GM18519 (cell line): ENCODE data around the gene TINCR.

ENCODE experiments used
- ATAC-seq: cut with Tn5 transposase; IDR thresholded peaks from one replicate; pipeline ENCODE4 v1.9.1; 2021; ENCODE audit warnings: mild to moderate bottlenecking, moderate library complexity; ENCODE audit not compliant: unreplicated experiment, low FRiP score

The TINCR gene

DNA sequence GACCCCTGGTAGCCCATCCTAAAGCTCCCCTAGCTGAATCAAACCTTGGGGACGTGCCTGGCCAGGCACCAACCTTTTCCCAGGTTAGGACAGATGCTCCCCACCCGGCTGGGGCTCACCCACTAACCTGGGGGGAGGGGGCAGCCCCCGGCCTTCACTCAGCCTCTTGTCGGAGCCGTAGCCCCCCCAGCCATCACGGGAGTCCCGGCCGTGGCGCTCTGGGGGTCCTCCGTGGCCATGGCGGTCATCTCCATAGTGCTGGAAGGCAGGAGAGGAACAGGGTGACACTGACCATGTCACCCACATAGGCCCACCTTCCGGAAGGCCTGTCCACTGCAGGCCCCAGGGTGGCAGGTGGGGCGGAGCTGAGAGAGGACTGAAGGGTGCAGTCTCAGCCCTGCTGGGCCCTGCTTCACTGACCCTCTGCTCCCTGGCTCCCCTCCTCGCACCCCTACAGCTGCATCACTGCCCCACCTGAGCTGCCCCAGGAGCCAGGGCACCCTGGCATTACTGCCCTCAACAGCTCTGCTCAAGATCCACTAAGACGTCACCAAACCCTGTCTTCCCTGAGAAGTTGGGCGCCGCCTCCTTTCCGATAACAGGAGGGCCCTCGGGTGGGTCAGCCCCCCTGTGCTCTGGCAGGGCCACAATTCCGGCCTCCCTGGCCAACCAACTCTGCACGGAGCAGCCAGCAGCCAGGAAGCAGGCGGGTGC lies 22.6 kb upstream of the TINCR start:
- no peak for ATAC-seq

DNA sequence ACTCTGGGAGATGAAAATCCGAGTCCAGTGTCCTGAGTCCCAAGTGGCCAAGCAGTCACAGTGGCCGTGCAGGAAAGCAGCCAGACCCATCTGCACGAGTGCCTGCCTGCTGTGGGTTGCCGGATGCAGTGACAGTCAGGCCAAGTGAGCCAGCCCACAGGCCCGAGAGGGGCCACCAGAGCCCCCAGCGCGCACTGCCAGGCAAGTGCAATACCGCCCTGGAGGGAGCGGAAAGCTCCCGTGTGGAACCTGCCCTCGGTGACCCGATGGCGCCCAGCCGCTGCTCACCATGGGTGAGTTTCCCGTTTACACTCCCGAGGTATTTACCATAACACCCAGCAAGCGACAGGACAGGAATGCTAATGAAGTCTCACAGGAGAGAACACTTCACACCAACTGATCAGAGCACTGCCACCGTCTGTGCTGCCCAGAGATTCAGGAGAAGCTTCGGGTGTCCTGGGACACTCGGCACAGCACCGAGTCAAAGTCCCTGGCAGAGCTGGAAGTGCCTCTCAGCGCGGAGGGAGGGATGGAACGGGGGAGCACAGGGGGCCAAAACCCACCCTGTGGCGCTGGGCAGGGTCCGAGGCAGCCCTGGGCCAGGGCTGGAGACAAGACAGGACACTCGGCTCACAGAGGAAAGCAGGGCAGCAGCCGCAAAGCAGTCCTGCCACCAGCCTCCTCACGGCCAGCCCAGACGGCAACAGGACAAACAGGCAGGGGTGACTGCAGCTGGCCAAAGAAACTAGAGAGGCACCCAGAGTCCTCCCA lies 21.3 kb upstream of the TINCR start:
- no peak for ATAC-seq

DNA sequence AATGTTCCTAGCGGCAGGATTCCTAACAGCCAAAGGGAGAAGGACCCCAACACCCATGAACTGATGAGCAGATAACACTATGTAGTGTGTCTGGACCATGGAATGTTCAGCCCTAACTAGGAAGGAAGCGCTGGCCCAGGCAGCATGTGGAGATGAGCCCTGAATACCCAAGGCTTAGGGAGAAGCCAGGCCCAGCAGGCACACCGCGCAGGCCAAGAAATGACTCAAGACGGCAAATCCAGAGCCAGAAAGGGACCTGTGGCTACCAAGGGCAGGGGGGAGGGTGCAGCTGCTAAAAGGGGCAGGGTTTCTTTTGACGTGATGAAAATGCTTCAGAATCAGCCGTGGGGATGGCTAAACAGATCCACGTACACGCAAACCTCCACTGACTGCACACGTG lies 20.7 kb upstream of the TINCR start:
- no peak for ATAC-seq

DNA sequence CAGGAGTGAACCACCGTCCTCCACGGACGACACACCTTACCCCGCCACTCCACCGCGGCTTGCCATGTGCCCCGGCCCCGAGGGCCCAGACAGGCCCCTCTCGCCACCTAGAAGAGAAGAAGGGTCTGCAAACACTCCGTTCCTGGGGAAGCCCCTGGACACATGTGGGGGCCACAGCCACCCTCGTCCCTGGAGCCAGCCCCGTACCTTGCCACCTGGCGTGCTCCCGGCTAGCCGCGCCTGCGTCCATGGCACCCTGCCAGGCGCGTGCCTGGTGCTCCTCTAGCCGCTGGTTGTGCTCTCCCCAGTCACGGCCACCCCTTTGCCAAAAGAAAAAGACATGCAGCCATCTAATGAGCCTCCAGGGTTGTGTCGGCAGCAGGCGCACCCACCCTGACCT lies 19.9 kb upstream of the TINCR start:
- ATAC-seq: no peak

DNA sequence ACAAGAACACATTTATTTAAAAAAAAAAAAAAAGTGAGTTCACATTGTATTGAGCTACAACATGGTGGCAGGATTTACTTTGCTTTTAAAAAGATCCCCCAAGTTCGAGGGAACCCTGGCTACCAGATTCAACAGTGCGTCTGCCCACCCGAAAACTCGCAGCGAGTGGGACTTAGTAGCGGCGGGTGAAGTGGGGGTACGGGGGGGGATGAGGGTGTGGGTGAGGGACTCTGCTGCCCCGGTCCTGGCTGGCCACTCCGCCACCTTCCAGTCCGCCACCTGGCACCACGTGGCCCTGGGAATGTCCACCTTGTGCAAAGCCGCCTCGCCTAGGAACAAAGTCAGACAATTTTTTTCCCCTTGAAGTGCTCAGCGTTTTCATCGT lies 19.3 kb upstream of the TINCR start:
- ATAC-seq: no peak

DNA sequence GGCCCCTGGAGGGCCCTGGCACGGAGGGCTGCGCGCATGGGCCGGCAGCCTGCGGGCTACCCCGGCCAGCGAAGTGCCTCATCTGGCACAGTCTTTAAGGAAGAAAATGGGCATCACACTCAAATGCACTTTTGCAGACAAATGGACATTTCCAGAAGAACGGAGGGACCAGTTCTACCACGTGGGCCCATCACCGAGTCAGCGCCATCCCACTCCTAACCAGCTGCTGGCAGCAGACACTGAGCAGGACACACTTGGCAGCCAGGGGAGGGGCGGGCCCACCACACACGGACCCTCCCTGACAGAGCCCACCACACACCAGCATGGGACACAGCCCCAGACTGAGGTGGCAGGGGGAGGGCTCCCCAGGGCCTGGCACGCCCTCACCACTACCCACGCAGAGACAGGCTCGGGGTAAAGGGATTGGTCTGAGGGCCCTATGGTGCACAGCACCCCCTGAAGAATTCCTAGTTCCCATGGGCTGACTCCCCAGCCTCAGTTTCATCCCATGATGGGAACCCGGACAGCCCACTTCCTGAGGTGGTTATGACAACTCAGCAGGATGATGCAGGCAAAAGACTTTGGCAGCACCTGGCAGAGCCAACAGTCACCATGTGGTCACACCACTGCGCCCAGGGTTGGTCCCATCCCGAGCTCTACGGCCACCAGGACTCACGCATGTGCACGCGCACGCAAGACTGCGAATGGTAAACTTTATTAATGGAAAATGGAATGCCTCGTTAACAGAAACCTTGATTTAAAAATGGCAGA lies 18.7 kb upstream of the TINCR start:
- ATAC-seq: no peak

DNA sequence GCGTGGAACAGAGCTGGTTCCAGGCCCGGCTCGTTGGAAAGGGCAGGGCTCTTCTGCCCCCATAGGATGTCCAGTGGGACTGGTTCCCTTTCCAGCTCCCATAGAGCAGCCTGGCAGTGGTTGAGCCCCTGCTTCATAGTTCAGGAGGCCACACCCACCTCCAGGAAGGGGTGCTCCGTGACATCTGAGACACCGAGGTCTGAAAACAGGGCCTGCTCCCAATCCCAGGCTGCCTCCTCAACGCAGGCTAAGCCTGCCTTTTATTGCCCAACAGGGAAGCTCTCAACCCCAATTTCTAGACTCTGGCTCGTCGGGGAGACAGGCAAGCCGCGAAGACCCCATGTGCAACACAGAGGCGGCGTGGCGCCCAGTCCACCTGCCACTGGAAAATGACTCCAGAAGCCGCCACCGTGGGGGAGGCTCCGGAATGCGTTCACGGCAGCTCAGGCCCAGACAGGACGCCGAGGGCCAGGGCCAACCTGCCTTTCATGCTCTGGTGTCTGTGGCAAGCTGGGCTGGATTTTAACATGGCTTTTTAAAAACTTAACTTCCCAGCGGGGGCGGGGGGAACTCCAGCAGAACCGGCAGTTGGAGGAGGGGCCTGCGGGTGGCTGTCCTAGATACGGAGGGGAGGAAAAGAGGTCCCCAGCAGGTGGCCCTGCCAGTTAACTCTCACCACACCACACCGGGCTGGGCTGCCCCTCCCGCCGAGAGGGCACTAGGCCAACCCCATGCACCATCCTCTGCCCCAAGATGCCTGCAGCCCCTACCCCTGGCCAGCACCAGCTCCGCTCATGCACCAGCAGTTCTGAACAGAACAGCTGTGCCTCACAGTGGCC lies 17.9 kb upstream of the TINCR start:
- no peak for ATAC-seq

DNA sequence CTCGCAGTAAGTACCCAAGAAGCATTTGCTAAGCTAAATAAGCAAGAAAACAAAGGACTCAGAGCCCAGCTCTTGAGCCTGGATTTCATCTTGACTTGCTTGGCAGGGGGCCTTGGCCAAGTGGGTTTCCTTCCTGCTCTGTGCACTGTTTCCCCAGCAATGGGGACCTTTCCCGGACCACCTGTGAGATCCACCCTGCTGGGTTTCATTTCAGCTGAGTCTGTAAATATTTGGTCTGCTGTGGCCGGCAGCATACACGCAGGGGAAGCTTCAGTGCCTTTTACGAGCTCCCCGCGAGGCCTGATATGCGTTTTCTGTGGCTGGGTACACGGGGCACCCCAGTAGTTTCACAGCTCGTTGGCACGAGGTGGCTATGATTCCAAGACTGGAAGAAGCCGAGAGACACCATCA lies 12.4 kb upstream of the TINCR start:
- no peak for ATAC-seq

DNA sequence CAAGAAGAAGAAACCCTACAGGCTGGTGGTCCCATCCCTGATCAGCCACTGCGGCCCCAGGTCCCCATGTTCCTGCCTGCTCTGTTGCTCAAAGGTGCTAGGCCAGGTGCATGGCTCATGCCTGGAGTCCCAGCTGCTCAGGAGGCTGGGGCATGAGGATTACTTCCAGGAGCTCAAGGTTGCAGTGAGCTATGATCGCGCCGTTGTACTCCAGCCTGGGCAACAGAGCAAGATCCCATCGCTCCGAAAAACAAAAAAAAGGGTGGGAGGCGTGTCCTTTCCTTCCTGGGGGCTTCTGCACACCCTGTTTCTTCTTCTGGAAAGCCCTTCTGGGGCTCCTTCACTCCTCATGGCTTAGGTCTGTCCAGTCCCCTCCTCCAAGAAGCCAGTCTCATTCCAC lies 11.9 kb upstream of the TINCR start:
- no peak for ATAC-seq

DNA sequence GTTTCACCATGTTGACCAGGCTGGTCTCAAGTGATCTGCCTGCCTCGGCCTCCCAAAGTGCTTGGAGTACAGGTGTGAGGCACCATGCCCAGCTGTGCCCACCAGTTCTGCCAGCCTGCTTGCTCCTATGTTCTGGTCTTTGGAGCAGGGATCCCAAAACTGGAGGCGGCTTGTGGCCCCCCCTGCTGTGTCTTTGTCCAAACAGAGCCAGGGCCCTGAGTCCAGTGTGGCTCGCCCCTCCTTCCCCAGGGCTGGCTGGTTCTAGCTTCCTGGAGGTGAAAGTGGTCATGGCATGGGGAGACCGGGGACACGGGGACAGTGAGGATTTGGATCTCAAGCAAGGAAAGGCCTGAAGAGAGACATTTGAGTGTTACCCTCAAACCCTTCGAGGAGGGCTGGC lies 11.5 kb upstream of the TINCR start:
- ATAC-seq: no peak

DNA sequence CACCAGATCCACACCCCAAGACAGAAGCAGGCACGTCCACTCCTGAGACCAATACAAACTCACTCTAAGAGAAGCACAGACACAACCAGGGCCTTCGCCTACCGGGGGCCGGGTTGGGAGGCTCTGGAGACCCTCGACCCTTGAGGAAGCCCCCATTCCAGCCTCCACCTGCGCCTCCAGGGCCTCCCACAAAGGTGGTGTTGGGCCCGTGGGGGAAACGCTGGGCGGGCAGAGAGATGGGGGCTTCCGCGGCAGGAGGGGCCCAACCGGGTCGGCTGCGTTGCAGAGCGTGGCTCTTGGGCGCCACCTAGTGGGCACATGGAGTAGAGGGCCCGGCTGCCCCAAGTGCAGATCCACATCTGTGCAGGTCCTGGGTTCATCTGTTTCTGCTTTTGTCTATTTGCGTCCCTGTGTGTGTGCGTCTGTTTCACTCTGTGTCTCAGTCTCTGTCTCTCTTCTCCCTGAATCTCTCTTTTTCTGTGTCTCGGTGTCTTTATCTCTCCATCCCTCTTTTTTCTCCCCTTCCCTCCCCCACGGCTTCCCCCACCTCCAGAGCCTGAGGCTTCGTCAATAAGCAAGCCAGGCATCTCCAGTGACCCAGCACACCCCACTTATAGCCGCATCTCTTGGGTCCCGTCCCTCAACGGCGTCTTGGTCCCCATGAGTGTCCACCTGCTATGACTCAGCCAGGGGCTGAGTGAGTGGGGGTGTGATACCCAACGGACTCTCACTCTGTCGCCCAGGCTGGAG lies 10.5 kb upstream of the TINCR start:
- ATAC-seq: no peak

DNA sequence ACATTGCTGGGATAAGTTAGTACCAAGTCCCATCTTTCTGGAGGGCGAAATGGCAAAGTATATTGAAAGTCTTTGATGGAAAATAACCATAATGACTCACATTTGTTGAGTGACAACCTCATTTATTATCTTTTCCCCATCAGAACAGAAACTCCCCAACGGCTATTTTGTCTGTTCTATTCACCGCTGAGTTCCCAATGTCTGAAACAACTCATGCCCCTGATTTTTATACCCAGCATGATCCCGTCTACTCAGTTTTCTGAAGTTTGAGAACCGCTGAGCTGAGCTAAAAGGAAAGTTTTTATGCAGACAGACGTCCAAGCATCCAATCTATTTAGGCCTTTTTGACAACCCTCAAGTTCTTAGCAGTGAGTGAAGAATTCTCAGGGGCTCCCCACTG lies 7.8 kb upstream of the TINCR start:
- no peak for ATAC-seq

DNA sequence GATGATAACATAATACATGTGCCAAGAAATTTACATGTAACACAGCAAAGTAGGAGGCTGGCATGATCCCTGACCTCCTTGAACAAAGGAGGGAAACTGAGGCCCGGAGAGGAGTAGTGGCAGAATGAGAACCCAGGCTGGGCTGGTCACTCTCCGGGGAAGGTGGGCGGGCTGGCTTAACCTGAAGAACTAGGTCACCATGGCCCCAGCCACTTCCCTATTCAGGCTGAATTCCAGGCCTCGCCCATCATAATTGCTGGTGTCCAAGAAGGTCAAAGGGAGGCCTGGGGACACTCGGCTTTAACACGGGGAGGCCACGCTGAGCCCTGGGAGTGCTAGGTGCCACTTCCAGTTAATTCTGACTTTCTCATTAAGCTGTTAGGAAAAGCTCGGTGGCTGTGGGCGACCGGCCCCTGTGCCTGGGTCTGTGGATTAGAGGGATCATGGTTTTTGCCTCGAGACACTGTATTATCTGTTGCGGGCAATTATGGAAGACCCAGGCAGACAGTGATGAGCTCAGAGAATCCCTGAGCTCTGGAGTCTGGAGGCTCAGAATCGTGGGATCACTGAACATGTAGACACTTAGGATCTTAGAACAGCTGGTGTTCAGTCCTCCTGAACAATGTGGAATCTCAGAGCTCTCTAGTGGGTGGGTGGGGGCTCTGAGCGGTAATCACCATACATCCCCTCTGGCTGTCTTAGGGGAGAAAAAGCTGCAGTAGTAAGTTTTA lies 5.0 kb upstream of the TINCR start:
- ATAC-seq: no peak

DNA sequence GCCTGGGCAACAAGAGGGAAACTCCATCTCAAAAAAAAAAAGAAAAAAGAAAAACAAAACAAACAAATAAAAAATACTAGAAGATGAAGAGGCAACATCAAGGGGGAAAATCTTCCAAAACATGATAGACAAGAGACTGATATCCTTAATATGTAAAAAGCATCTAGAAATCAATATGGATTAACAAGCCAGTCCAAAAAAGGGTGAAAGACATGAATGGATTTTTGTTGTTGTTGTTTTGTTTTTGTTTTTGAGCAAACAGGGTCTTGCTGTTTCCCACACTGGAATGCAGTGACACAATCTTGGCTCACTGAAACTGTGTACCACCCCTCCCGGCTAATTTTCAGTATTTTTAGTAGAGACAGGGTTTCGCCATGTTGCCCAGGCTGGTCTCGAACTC lies 4.0 kb upstream of the TINCR start:
- ATAC-seq: no peak

DNA sequence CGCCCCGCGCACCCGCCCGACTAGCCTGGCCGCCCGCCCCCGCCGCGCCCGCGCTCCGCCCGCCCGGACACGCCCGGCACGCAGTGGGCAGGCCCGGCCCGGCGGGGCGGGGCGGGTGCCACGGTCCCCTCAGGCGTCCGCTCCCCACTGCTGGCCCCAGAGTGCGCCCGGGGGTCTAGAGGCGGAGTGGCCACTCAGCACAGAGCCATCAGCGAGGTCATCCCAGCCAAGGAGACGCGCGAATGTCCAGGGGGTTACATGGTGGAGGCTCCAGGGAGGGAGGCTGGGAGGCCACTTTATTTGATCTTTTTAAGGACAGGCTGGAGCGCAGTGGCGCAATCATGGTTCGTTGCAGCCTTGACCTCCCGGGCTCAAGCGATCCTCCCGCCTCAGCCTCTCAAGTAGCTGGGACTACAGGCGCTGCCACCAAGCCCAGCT lies 236 bp upstream of the TINCR start:
- no peak for ATAC-seq

DNA sequence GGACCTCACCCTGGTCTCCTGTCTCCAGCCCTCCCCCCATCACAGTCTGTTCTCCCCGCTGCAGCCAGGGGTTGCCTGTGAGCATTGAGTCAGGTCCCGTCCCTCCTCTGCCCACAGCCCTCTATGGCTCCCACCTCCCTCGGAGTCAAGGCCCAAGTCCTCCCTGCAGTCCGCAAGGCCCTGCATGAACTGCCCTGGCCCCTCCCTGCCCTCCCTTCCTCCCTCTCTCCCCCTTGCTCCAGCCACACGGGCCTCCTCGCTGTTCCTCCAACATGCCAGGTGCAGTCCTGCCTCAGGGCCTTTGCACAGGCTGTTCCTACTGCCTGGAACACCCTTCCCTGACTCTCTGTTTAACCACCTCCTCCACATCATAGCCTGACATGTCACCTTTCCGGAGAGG lies 2.8 kb downstream of the TINCR start:
- no peak for ATAC-seq

DNA sequence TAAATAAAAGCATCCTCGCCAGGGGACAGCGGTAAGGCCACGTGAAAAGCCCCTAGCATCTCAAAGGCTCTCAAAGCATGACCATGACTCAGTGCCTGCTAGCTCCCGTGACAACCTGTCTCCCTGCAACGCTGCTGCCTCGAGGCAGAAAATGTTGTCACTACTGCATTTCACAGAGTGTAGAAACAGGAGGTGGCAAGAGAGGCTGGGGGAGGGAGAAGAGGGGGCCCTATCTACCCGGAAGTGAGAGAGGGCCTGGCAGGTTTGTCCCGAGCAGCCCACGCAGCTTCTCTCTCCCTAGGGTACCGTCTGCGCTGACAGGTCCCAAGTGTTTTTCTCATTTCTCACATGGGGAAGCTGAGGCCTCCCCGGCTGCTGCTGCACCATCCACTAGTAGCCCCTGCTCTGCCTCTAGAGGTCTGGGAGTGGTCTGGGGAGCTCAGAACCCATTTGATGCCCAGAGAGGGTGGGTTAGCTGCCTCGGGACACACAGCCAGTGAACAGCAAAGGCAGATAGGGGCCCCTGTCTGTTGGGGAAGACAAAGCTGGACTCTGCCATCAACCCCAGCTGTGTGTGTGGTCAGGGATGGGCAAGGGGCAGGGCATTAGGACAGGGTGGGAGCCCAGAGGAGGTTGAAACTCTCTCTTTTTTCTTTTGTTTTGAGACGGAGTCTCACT lies 3.7 kb downstream of the TINCR start:
- ATAC-seq: no peak

DNA sequence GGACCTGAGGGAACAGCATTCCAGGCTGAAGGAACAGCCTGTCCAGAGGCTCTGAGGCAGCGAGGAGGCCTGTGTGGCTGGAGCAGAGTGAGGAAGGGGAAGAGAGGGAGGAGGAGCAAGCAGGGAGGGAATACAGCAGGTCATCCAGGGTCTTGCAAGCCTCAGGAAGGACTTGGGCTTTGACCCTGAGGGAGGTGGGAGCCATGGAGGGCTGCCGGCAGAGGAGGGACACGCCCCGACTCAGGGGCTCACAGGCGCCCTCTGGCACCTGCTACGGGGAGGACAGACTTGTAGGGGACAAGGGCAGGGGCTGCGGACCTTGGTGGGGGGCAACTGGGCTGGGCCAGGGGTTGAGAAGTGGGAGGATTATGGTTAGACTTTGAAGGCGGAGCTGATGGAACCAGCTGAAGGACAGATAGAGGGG lies 4.7 kb downstream of the TINCR start:
- ATAC-seq: no peak

DNA sequence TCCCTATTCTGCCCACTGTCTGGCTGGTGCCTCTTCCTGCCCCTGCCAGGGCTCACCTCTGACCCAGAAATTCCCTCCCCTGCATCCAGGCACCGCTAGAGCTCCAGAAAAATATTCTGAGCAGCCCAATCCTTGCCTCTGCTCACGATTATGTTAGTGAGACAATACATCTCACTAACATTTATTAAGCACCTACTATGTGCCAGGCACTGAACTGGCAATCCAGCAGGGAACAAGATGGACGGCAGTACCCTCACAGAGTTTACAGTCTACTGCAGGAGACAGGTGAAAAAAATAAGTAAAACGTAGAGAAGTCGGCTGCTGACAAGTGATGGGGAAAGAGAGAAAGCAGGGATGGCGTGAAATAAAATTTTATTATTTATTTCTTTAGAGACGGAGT lies 5.5 kb downstream of the TINCR start:
- ATAC-seq: no peak
